ENCODE measurements around the gene GYG2. TPM values are rescaled to one million over a fixed set of nuclear protein-coding genes. Genes with fewer than 3 reads are reported as not detected.
"Not testable (repeated sequence)": the region's sequence is repeated elsewhere in the genome, so short reads cannot be mapped to it uniquely, and the experiment has no call there.

GYG2 gene
- total and polyA plus RNA-seq, 8 donors, result 1.5 to 15.3 (median 13.9) TPM

DNA sequence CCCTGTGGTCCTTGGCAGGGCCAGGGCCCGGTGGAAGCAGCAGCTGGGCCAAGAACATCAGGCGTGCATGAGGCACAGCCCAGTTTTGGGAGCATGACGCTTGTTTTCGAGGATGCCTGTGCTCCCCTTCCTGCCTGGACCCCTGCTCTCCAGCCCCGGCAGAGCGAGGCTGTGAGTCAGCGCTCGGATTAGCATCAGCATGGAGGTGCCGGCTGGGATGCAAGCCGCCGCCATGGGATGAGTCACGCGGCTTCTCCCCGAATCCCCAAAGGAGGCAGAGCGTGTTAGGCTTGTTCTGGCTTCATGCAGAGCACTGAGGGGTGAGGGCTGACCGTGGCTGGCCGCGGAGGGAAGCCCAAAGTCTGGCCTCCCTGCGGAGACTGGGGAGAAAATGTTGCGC is 23.9 kb upstream of the GYG2 start:
- ATAC-seq; DNase-seq; intact Hi-C loops (cut with DNase I); H3K9me3 ChIP-seq; H3K4me3 ChIP-seq; H3K36me3 ChIP-seq; H3K27me3 ChIP-seq; H3K4me1 ChIP-seq; H3K27ac ChIP-seq: not testable (repeated sequence)

GRCh38 chrX:2811271-2811670 is 17.5 kb upstream of the GYG2 start:
- intact Hi-C loops (cut with DNase I), result no loop called here
- no peak for DNase-seq
- Histone ChIP-seq H3K4me3 (no peak overlapping the region), H3K9me3 (no peaks in the 10 kb centered on the region), H3K27me3 (no peaks in the 10 kb centered on the region), H3K27ac (no peak overlapping the region), H3K4me1 (no peaks in the 10 kb centered on the region), H3K36me3 (no peaks in the 10 kb centered on the region)
- no peak for TF ChIP-seq CTCF (IDR thresholded peaks at IDR 0.05)
- ATAC-seq, result no peak

DNA sequence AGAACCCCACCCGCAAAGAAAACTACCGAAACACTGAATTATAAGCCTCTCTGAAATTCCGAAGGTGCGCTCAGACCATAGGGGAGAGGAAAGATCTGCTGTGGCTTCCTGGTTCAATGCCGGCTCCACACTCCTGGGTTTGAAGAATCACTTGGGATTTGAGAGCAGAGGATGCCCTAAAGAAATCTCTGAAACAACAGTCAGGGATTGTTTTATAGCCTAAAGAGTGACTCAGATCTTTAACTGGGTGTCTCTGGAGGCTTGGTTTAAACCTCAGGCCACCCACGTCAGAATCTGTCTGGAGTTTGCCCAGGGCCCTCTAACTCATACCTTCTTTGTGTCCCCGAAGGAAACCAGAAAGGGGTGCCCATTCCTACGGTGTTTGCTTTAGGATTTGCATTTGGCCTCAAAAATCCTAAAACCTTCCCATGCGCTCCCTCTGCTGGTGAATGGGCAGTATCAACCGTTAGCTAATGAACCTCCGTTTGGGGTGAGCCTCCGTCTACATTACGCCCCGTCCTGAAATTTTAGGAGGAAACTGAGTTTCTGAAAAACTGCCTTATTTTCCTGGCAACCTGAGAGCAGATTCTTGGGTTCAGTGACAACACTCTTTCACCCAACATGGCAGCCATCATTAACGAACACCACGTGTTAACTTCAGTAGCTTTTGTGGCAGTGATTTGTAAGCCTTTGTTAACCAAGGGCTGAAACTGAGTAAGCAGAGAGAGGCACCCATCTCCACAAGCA is 16.4 kb upstream of the GYG2 start:
- H3K4me3 ChIP-seq; H3K27ac ChIP-seq; H3K4me1 ChIP-seq; H3K9me3 ChIP-seq; H3K27me3 ChIP-seq; DNase-seq; intact Hi-C loops (cut with DNase I); H3K36me3 ChIP-seq: not testable (repeated sequence)
- TF ChIP-seq CTCF (IDR thresholded peaks at IDR 0.05), result peak in 1 of 2 donors; percentile 52
- ATAC-seq, result peak; percentile 96

DNA sequence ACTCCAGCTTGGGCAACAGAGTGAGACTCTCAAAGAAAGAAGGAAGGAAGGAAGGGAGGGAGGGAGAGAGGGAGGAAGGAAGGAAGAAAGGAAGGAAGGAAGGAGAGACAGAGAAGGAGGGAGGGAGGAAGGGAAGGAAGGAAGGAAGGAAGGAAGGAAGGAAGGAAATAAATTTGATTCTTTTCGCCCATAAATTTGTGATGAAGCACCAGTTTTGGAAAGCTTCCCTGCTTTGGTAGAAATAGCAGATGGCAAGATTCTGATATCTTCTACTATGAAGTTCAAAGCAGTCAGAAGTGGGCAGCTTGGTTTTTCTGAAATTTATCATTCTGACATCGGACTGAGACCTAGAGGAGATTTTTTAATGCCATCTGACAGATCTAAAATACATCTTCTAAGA is 11.7 kb upstream of the GYG2 start:
- DNase-seq (no peak), ATAC-seq (no peak)
- Histone ChIP-seq H3K9me3 (no peaks in the 10 kb centered on the region), H3K27ac (no peak overlapping the region), H3K4me3 (no peak overlapping the region), H3K4me1 (no peaks in the 10 kb centered on the region), H3K36me3 (no peaks in the 10 kb centered on the region), H3K27me3 (no peaks in the 10 kb centered on the region)
- TF ChIP-seq CTCF (IDR thresholded peaks at IDR 0.05), result no peak
- intact Hi-C loops (cut with DNase I), result loop anchor here in 1 of 2 donors (5.0 kb wide), 1 partner anchor 170 kb away; no protein-coding TSS in a partner anchor

GRCh38 chrX:2819345-2820135 is 9.2 kb upstream of the GYG2 start:
- ATAC-seq (peak; percentile 80), DNase-seq (no peak)
- no peaks in the 10 kb centered on the region for H3K27me3 ChIP-seq
- TF ChIP-seq CTCF (IDR thresholded peaks at IDR 0.05), result peak in 1 of 2 donors; percentile 56
- H3K27ac ChIP-seq, result no peak overlapping the region
- no peaks in the 10 kb centered on the region for H3K4me1 ChIP-seq
- no peaks in the 10 kb centered on the region for H3K9me3 ChIP-seq
- H3K36me3 ChIP-seq, result no peaks in the 10 kb centered on the region
- intact Hi-C loops (cut with DNase I), result loop anchor here in 1 of 2 donors (5.0 kb wide), 1 partner anchor 172 kb away; no protein-coding TSS in a partner anchor
- no peak overlapping the region for H3K4me3 ChIP-seq

Data from left lung (tissue), 10 donors.